OCI-LY3 (cell line): ENCODE data around the gene PTPRN2.

ENCODE experiments used
- H2AFZ ChIP-seq: fragments of 200-600, 300-600 bp; shearing (Covaris generic); 2 replicates; pipeline ENCODE4 v1.6.0; 2014; ENCODE audit warnings: antibody characterized with exemption, low read depth, low read length
- H3K27ac ChIP-seq: fragments of 200-600, 300-600 bp; sonication (generic); 2 replicates; pipeline ENCODE4 v1.5.1; 2014; ENCODE audit warnings: mild to moderate bottlenecking, low read length, moderate library complexity, mixed read lengths
- H3K27me3 ChIP-seq: fragments of 200-600, 300-600 bp; sonication (generic); 2 replicates; pipeline ENCODE4 v1.6.1; 2014; ENCODE audit warnings: low read depth, low read length, mixed read lengths
- H3K36me3 ChIP-seq: fragments of 200-600, 300-600 bp; sonication (generic); replicated peaks from 2 replicates; pipeline ENCODE3; 2014; ENCODE audit warnings: low read depth, low read length, mixed read lengths
- H3K4me1 ChIP-seq: fragments of 300-600, 200-600 bp; sonication (generic); 2 replicates; pipeline ENCODE4 v1.6.1; 2014; ENCODE audit warnings: low read length, mixed read lengths
- H3K4me2 ChIP-seq: fragments of 200-600, 300-600 bp; sonication (generic); 2 replicates; pipeline ENCODE4 v1.6.1; 2014; ENCODE audit warnings: low read length, mixed read lengths
- H3K4me3 ChIP-seq: fragments of 300-600, 200-600 bp; sonication (generic); 2 replicates; pipeline ENCODE4 v1.5.1; 2014; ENCODE audit warnings: antibody characterized with exemption, mild to moderate bottlenecking, low read length, moderate library complexity
- H3K79me2 ChIP-seq: fragments of 300-600, 200-600 bp; shearing (Covaris generic); 2 replicates; pipeline ENCODE4 v1.6.1; 2014; ENCODE audit warnings: mild to moderate bottlenecking, low read length, mixed read lengths
- H3K9ac ChIP-seq: fragments of 300-600, 200-600 bp; shearing (Covaris generic); 2 replicates; pipeline ENCODE4 v1.6.0; 2014; ENCODE audit warnings: mild to moderate bottlenecking, low read length, moderate library complexity
- H3K9me3 ChIP-seq: fragments of 200-600, 300-600 bp; shearing (Covaris generic); 2 replicates; pipeline ENCODE4 v1.6.1; 2014; ENCODE audit warnings: low read length, mixed read lengths; ENCODE audit not compliant: insufficient read depth
- H4K20me1 ChIP-seq: fragments of 200-600, 300-600 bp; sonication (generic); 2 replicates; pipeline ENCODE4 v1.6.1; 2016; ENCODE audit warnings: low read length, mixed read lengths; ENCODE audit not compliant: insufficient read depth
- EZH2phosphoT487 ChIP-seq: fragments of 200-600 bp; shearing (Covaris generic); IDR thresholded peaks from 2 replicates; pipeline ENCODE4 v1.6.1; 2018; ENCODE audit warnings: antibody characterized with exemption, mixed run types, low read depth
- TF ChIP-seq, protein P1 (sequence below): fragments of 200-600, 300-600 bp; sonication (generic); IDR thresholded peaks from 2 replicates; pipeline ENCODE4 v1.5.1; 2014; ENCODE audit warnings: antibody characterized with exemption, low read length, low read depth

The PTPRN2 gene

GRCh38 chr7:157615852-157616251 is 971.8 kb downstream of the PTPRN2 start:
- TF ChIP-seq, protein P1, sequence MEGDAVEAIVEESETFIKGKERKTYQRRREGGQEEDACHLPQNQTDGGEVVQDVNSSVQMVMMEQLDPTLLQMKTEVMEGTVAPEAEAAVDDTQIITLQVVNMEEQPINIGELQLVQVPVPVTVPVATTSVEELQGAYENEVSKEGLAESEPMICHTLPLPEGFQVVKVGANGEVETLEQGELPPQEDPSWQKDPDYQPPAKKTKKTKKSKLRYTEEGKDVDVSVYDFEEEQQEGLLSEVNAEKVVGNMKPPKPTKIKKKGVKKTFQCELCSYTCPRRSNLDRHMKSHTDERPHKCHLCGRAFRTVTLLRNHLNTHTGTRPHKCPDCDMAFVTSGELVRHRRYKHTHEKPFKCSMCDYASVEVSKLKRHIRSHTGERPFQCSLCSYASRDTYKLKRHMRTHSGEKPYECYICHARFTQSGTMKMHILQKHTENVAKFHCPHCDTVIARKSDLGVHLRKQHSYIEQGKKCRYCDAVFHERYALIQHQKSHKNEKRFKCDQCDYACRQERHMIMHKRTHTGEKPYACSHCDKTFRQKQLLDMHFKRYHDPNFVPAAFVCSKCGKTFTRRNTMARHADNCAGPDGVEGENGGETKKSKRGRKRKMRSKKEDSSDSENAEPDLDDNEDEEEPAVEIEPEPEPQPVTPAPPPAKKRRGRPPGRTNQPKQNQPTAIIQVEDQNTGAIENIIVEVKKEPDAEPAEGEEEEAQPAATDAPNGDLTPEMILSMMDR, result no peak
- no peak for TF ChIP-seq EZH2phosphoT487
- H3K4me2 ChIP-seq, result no peak overlapping the region
- H3K27ac ChIP-seq, result no peak overlapping the region
- no peaks in the 10 kb centered on the region for H3K27me3 ChIP-seq
- H3K9ac ChIP-seq, result no peak overlapping the region
- no peaks in the 10 kb centered on the region for H4K20me1 ChIP-seq
- H3K4me1 ChIP-seq, result no peaks in the 10 kb centered on the region
- no peaks in the 10 kb centered on the region for H3K9me3 ChIP-seq
- no peaks in the 10 kb centered on the region for H3K79me2 ChIP-seq
- H2AFZ ChIP-seq, result no peak overlapping the region
- H3K4me3 ChIP-seq, result no peak overlapping the region
- H3K36me3 ChIP-seq, result no peaks in the 10 kb centered on the region

- Histone ChIP-seq H3K27ac (no peak overlapping the region), H3K9ac (no peak overlapping the region), H3K4me3 (no peak overlapping the region), H3K27me3 (no peaks in the 10 kb centered on the region), H3K4me2 (no peak overlapping the region), H3K4me1 (no peaks in the 10 kb centered on the region), H3K79me2 (no peaks in the 10 kb centered on the region), H2AFZ (no peak overlapping the region), H3K9me3 (no peaks in the 10 kb centered on the region), H3K36me3 (no peaks in the 10 kb centered on the region), H4K20me1 (no peaks in the 10 kb centered on the region)
- TF ChIP-seq EZH2phosphoT487, result no peak
- TF ChIP-seq, protein P1, result no peak
Observed at GRCh38 chr7:157615101-157615817, 972.4 kb downstream of the PTPRN2 start.

- Histone ChIP-seq H3K27ac (no peak overlapping the region), H3K9me3 (no peaks in the 10 kb centered on the region), H3K4me3 (no peak overlapping the region), H2AFZ (no peak overlapping the region), H3K4me1 (no peaks in the 10 kb centered on the region), H3K79me2 (no peaks in the 10 kb centered on the region), H3K9ac (no peak overlapping the region), H3K36me3 (no peaks in the 10 kb centered on the region), H3K4me2 (no peak overlapping the region), H3K27me3 (no peaks in the 10 kb centered on the region), H4K20me1 (no peaks in the 10 kb centered on the region)
- TF ChIP-seq EZH2phosphoT487, result no peak
- TF ChIP-seq, protein P1, result no peak
Observed at GRCh38 chr7:157614457-157615020, 973.1 kb downstream of the PTPRN2 start.

GRCh38 chr7:157613575-157614322 is 973.9 kb downstream of the PTPRN2 start:
- H2AFZ ChIP-seq, result no peak overlapping the region
- H3K9me3 ChIP-seq, result no peaks in the 10 kb centered on the region
- H3K27ac ChIP-seq, result no peak overlapping the region
- no peak overlapping the region for H3K9ac ChIP-seq
- no peaks in the 10 kb centered on the region for H3K27me3 ChIP-seq
- H3K4me1 ChIP-seq, result no peaks in the 10 kb centered on the region
- H4K20me1 ChIP-seq, result no peaks in the 10 kb centered on the region
- no peaks in the 10 kb centered on the region for H3K79me2 ChIP-seq
- H3K4me2 ChIP-seq, result no peak overlapping the region
- TF ChIP-seq, protein P1, result no peak
- TF ChIP-seq EZH2phosphoT487, result no peak
- no peaks in the 10 kb centered on the region for H3K36me3 ChIP-seq
- H3K4me3 ChIP-seq, result no peak overlapping the region
